ENCODE data around the gene CST9L.

GRCh38 chr20:23608251-23608846, 40.1 kb upstream of the CST9L start:
- no peak for TF ChIP-seq POLR2A (IDR thresholded peaks at IDR 0.05)
- no peak for TF ChIP-seq POLR2AphosphoS5 (IDR thresholded peaks at IDR 0.05)
- TF ChIP-seq, protein P1, sequence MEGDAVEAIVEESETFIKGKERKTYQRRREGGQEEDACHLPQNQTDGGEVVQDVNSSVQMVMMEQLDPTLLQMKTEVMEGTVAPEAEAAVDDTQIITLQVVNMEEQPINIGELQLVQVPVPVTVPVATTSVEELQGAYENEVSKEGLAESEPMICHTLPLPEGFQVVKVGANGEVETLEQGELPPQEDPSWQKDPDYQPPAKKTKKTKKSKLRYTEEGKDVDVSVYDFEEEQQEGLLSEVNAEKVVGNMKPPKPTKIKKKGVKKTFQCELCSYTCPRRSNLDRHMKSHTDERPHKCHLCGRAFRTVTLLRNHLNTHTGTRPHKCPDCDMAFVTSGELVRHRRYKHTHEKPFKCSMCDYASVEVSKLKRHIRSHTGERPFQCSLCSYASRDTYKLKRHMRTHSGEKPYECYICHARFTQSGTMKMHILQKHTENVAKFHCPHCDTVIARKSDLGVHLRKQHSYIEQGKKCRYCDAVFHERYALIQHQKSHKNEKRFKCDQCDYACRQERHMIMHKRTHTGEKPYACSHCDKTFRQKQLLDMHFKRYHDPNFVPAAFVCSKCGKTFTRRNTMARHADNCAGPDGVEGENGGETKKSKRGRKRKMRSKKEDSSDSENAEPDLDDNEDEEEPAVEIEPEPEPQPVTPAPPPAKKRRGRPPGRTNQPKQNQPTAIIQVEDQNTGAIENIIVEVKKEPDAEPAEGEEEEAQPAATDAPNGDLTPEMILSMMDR (IDR thresholded peaks at IDR 0.05): no peak
- no peak for TF ChIP-seq EP300 (IDR thresholded peaks at IDR 0.05; ENCODE audit: low read depth)
